Measurements from ENCODE around the gene ITIH3.

The ITIH3 gene

DNA sequence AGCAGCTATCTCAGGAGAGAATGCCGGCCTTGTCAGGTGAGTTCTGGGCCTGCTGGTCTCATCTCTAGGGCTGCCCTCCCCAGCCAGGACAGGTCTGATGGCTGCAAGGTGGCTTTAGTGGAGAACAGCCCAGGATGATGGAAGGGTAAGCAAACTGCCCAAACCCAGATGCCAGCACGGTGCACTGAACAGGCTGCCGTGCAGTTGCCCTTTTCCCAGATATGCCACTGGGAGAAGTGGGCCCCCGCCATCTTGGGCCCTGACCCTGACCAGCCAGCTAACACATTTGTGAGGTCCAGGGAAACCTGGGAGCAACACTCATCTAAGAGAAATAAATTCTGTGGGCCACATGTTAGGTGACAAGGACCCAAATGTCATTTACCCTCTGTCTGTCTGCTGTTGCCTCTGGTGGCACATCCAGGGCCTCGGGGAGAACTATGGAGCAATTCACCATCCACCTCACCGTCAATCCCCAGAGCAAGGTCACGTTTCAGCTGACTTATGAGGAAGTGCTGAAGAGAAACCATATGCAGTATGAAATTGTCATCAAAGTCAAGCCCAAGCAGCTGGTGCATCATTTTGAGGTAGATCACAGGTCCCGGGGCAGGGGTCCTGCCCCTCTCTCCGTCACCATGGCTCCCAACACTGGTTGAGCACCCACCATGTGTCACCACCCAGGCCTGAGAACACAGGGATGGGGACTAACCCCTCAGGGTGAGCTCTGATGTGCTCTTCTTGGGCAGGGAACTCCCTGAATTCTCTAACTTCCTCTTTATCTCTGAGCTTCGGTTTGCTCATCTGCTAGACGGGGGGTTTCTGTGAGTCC is 15.4 kb upstream of the ITIH3 start:
- DNase-seq, result peak; percentile 48

GRCh38 chr3:52779837-52780585 is 14.6 kb upstream of the ITIH3 start:
- DNase-seq, result no peak

GRCh38 chr3:52781741-52782140 is 12.9 kb upstream of the ITIH3 start:
- DNase-seq, result no peak

DNA sequence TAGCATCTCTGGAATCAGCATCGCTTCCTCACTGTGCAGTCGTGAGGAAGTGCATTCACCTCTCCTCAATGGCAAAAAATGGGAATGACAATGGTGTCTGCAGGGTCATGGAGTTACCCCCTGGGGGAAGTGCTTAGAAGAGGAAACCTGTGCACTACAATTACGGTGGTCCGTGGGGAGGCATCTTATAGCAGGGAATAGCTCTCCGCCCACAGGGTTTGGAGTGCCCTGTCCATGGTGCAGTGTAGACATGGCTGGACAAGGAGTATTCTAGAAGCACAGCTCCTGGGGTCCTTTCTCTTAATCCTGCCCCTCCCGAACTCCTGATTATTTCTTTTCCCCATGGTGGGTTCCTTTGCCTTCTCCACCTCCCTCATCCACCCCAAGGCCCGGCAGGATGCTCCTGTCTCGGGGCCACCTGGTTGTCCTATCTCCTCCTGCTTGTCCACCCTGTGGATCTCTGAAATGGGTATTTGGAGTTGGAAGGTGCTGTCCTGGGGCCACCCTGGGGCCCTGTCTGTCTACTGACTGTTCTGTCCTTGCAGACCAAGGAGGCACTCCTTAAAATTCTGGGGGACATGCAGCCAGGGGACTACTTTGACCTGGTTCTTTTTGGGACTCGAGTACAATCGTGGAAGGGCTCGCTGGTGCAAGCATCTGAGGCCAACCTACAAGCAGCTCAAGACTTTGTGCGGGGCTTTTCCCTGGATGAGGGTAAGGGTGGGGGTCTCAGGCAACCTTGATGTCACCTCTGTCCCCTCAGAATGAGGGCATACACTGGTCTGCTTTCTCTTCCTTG is 12.0 kb upstream of the ITIH3 start:
- DNase-seq, result no peak

DNA sequence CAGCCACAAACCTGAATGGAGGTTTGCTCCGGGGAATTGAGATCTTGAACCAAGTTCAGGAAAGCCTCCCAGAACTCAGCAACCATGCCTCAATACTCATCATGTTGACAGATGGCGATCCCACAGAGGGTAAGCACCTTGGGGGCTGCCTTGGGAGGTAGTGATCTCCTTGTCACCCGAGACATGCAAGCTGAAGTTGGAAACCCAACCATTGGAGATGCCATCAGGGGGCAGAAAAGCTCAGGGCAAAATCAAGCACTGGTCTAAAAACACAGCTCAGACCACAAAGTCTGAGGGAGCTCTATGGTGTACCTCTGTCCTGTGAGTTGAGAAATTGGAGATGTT is 11.4 kb upstream of the ITIH3 start:
- DNase-seq, result no peak

- no peak for DNase-seq
Measured at GRCh38 chr3:52784021-52784621, 10.5 kb upstream of the ITIH3 start.

- no peak for DNase-seq
Measured at GRCh38 chr3:52784931-52785590, 9.5 kb upstream of the ITIH3 start.

- DNase-seq, result no peak
Measured at GRCh38 chr3:52786330-52787215, 8.0 kb upstream of the ITIH3 start.

- DNase-seq, result no peak
Measured at GRCh38 chr3:52787246-52787645, 7.3 kb upstream of the ITIH3 start.

DNA sequence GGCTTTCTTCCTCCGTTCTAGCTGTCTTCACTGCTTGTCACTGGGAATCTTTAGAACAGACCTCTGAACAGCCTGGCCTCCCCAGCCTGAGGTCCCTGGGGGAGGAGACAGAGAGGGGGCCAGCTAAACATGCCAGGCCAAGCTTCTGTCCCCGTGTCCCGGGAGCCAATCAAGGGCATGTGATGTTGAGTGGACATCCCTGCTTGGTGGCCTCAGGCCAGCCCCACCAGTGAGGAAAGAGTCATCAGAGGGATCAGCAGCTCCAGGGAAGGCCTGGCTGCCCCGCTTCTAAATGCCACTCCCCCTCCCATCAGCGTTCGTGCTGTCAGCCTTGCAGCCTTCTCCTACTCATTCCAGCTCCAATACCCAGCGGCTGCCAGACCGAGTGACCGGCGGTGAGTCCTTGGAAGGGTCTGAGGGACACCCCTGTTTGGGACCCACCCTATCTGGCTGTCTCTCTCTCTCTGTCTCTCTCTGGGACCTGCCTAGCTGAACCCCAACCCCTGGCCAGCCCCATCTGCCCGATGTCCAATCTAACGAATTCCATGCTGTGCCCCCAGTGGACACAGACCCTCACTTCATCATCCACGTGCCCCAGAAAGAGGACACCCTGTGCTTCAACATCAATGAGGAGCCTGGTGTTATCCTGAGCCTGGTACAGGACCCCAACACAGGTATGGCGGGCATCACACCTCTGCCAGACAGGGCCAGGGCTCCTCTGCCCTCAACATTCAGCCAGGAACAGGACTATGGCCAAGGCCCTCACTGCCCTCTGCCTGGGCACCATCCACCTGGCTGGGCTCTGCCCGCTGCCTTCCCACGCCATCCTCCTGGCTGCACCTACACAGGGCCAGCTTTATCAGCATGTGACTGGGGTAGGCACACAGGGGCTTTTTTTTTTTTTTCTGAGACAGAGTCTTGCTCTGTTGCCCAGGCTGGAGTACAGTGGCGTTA is 6.6 kb upstream of the ITIH3 start:
- no peak for DNase-seq

DNA sequence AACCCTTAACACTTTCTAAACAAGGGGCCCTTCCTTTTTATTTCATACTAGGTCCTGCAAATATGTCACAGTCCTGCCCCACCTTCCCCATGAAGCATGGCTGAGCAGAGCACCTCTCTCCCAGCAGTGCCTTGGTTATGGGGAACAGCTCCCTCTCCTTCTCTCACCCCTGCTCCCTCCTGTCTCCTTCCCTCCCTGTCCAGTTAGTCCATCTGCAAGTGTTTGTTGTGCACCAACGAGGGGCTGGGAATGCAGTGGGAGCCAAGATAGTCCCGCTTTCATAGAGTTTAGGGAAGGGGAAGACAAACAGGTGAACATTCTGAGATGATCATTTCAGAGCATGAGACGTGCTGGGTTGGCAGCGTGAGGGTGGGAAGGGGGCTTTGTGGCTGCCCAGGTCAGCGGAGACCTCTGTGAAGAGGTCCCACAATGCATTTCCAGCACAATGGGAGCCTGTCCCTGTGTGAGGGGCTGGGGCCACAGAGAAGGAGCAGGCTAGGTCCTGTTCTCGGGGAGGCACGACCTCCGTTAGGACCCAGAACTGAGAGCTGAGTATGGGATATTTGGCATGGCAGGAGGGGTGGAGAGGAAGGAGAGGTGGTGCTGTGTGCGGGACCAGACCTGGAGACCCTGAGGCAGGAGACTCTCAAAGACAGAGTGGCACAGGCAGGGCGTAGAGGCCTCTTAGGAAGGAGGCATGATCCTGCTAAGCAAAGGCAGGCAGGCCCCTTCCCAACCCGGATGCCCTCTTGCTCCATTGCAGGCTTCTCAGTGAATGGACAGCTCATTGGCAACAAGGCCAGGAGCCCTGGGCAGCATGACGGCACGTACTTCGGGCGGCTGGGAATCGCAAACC is 5.5 kb upstream of the ITIH3 start:
- no peak for DNase-seq

DNA sequence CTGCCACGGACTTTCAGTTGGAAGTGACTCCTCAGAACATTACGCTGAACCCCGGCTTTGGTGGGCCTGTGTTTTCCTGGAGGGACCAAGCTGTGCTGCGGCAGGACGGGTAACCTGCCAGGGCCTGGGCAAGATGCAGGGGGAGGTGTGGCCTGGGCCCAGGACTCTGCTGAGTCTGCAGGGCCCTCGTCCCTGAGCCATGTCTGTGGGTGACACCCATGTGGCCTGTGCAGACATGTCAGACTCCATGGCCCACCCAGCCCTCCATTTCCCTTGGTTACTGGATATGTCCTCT is 4.9 kb upstream of the ITIH3 start:
- no peak for DNase-seq

DNA sequence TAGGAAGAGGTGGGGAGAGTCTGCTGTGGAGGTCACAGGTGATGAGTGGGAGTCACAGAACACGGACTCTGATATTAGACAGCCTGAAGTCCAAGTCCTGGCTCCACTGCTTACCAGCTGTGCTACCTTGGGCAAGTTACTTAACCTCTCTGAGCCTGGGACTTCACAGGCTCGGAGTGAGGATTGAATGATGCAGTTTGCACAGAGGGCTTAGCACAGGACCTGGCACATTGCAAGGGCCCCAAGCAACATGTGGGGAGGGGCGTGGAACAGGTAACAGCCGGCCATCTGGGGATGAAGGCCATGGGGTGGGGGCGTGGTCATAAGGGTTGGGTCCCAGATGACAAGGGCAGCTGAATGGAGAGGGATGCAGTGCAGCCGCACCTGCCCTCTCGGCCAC is 4.3 kb upstream of the ITIH3 start:
- DNase-seq, result no peak

DNA sequence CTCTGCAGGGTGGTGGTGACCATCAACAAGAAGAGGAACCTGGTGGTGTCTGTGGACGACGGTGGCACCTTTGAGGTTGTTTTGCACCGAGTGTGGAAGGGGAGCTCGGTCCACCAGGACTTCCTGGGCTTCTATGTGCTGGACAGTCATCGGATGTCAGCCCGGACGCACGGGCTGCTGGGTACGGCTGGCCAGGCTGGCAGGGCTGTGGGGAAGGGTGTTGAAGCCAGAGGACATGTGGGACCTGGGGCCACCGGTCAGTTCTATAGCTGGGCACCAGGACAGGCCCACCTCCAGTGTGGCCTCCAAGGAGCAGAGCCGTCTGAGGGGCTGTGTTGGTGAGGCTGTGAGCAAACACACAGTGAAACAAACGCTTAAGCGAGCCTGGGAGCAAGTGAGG is 3.9 kb upstream of the ITIH3 start:
- no peak for DNase-seq

- DNase-seq, result no peak
Measured at GRCh38 chr3:52791366-52791765, 3.2 kb upstream of the ITIH3 start.

- no peak for DNase-seq
Measured at GRCh38 chr3:52791928-52792327, 2.7 kb upstream of the ITIH3 start.

GRCh38 chr3:52792413-52792812 is 2.2 kb upstream of the ITIH3 start:
- DNase-seq, result no peak

DNA sequence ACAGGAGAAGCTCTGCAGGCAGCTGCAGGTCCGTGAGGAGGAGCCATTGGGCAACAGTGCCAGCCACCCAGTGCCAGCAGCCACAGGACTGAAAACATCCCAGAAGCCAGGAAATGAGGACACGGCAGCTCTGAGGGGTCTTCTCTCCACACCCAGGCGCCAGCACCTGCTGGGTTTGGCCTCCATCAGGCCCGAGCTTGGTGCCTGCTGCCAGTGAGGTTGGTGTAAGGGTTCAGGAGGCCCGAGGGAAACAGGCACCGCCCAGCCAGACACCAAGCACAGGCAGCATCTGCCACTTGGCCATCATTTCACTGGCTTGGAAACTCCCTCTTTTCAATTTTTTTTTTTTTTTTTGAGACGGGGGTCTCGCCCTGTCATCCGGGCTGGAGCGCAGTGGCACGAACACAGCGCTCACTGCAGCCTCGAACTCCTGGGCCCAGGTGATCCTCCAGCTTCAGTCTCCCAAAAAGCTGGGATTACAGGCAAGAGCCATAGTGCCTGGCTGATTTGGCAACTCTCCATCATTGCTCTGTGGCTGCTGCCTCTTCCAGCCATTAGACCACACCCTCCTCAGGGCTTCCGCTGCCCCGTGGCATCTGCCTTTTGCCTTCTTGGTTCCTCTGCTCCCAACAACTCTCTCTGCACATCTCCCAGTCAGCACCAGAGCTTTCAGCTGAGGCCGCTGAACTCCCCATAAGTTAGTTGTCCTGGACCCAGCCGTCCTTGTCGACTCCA is 1.5 kb upstream of the ITIH3 start:
- peak; percentile 50 for DNase-seq

Measured in hematopoietic multipotent progenitor cell treated with erythropoietin and hydrocortisone succinate and interleukin-3 and kit ligand, for 4 days (in vitro differentiated cells).